DOHH2 (cell line): ENCODE data around the gene DYNLT1.

Source experiments
- EZH2phosphoT487 ChIP-seq: fragments of 200-600 bp; sonication (generic); IDR thresholded peaks from 2 replicates; pipeline ENCODE4 v1.6.1; 2017; ENCODE audit warnings: borderline replicate concordance, mild to moderate bottlenecking, antibody characterized with exemption, low read length, moderate library complexity, mixed read lengths
- TF ChIP-seq, protein P1 (sequence below): fragments of 200-600 bp; sonication (generic); IDR thresholded peaks from one replicate; pipeline ENCODE4 v1.5.1; 2014; ENCODE audit warnings: antibody characterized with exemption, mild to moderate bottlenecking, low read depth, low read length; ENCODE audit not compliant: poor library complexity, severe bottlenecking

DNA sequence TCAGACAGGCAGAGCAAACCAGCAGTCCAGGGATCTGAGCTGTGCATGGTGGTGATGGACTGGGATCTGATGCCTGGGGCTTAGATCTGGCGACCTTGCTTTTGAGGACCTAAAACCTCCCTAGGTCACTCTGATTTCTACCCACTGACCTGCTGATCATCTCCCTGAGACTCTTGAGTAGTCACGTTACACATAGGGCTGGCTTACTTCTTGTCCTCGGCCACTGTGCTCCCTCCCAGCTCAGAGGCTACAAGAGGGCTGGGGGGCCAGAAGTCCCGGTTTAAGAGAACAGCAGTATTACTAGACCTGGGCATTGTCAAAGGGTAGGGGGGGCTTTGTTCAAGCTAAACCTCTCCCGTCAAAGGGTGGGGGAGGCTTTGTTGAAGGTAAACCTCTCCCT lies 5.5 kb downstream of the DYNLT1 start:
- TF ChIP-seq, protein P1, sequence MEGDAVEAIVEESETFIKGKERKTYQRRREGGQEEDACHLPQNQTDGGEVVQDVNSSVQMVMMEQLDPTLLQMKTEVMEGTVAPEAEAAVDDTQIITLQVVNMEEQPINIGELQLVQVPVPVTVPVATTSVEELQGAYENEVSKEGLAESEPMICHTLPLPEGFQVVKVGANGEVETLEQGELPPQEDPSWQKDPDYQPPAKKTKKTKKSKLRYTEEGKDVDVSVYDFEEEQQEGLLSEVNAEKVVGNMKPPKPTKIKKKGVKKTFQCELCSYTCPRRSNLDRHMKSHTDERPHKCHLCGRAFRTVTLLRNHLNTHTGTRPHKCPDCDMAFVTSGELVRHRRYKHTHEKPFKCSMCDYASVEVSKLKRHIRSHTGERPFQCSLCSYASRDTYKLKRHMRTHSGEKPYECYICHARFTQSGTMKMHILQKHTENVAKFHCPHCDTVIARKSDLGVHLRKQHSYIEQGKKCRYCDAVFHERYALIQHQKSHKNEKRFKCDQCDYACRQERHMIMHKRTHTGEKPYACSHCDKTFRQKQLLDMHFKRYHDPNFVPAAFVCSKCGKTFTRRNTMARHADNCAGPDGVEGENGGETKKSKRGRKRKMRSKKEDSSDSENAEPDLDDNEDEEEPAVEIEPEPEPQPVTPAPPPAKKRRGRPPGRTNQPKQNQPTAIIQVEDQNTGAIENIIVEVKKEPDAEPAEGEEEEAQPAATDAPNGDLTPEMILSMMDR, result no peak
- TF ChIP-seq EZH2phosphoT487, result no peak
